ENCODE data around the gene TMEM140.

TMEM140 gene

DNA sequence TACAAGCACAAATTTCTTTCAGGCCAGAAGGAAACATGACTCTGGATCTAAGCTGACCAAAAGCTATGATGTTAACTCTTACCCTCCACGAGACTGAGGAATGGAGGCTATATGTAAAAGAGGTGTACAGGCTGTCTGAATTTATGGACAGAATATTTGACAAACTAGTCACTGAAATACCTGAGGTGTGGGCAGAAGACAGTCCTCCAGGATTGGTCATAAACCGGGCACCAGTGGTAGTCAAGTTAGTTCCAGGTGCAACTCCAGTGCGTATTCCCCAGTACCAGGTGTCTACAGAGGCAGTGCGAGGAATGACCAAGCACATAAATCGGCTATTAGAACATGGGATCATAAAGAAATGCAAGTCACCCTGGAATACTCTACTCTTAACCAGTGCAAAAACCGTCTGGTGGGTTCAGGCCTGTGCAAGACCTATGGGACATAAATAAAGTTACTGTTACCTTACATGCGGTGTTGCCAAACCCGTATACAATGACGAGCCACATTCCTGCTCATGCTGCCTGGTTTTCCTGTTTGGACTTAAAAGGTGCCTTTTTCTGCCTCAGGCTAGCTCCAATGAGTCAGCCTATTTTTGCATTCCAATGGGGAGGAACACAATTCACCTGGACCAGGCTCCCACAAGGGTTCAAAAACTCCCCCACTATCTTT lies 29.3 kb downstream of the TMEM140 start:
- DNase-seq: no peak

DNA sequence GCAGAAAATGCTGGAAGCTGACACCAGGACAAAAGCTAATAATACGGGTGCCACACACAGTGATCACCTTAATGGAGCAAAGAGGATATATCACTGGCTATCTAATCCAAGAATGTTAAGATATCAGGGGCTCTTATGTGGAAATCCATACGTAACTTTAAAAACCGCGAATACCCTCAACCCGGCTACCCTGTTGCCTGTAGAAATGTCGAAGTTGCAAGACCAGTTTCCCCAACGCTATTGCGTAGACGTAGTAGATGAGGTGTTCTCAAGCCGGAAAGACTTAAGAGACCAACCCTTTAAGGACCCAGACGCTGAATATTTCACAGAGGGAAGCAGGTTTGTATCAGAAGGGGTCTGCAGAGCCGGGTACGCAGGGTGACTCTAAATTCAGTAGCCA lies 30.5 kb downstream of the TMEM140 start:
- no peak for DNase-seq

DNA sequence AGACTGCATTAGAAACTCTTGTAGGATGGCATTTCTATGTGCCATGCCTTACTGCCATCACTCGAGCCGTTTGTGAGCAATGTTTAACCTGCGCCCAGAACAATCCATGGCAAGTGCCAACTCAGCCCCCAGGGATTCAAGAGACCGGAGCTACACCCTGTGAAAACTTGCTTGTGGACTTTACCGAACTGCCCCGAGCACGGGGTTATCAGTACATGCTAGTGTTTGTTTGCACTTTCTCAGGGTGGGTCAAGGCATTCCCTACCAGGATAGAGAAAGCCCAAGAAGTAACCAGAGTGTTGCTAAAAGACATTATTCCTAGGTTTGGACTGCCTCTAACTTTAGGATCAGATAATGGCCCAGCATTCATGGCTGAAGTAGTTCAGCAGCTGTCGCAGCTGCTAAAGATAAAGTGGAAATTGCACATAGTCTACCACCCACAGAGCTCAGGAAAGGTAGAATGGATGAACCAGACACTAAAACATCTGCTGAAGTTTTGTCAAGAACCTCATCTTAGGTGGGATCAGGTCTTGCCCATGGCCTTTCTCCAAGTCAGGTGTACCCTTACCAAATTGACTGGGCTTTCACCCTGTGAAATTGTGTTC lies 31.6 kb downstream of the TMEM140 start:
- no peak for DNase-seq

DNA sequence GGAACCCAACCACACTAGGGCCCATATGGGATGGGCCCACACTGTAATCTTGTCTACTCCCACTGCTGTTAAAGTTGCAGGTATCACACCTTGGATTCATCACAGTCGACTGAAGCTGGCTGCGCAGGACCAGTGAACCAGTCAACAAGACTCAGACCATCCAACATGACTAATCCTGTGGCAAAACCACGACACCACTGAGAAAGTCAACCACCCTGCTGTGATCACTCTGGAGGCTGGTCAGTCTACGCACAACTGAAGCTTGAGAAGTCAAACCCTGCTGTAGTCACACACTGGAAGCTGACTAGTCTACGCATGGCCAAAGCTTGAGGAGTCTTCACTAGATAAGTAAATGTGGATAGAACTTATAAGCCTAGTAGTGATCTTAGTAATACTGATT lies 32.2 kb downstream of the TMEM140 start:
- no peak for DNase-seq

DNA sequence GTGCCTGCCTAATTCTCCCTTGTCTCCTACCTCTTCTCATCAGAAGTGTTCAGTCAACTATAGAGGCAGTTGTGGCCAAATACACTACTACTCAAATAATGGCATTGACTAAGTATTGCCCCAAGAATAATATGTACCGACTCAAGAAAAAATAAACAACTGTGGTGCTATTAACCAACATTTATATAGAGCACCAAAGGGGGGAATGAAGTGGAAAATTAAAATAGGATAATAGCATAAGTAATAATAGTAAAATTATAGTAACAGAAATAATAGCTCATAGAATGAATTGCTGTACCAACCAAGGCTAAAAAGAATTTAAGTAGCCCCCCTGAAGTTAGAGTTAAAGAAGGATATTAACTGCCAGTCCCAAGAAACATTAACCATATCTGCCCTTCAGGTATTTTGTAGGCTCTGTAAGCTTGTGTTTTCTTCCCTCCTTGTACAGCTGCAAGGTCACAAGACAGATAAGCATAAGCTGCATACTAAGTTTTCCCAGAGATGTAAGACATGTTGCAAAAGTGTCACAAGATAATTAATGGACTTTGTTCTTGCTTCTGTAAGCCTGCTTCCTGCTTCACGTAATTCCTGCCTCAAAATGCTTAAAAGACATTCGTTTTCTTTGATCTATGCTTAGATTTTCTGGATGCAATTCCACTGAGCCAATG lies 33.5 kb downstream of the TMEM140 start:
- DNase-seq: no peak

DNA sequence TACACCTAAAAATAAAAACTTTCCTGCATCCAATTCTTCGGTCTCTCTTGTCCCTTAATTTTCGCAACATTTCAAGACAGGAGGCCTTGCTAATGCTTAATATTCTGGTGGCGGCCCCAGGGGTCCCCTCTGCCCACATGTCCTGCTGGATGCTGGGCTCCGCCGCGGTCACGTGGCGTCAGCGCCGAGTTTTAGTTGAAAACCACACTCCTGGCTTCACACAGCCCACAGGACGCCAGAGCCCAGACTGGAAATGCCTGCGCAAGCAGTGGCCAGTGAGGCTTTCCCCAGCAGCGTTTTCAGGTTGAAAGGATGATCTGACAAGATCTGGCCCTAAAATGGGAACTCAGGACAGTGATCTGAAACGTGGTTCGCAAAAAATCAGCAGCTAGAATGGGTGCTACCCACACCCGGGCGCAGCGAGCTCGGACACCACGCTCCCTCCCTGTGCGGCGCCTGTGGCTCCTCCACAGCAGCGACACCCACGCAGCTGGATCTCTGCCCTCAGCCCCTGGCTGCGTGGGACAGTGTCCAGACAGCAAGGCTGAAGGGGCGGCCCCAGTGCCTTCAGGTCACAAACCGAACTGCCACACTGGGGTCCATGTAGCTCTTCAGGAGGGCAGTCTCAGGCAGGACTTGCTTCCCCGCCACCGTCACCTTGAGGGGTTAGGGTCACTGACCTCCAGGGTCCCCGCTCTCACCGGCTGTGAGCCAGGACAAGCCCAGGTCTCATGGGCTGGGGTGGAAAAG lies 34.2 kb downstream of the TMEM140 start:
- no peak for DNase-seq

DNA sequence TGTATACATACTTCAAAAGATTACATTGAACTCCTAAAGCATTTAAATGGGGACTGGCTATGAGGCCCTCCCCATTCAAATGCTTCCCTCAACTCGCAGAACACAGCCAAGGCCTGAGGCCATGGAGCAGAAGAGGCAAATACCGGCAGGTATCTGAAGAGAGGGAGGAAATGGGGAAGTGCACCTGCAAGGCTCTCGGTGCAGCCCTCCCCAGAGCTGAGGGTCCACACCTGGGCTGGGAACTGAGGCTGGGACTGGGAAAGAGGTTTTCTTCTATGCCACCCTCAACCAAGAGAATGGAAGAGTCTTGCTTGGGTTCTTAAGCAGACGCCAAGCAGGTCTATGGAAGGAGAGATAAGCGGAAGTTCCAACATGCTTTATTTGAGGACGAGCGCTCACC lies 35.6 kb downstream of the TMEM140 start:
- DNase-seq: no peak

DNA sequence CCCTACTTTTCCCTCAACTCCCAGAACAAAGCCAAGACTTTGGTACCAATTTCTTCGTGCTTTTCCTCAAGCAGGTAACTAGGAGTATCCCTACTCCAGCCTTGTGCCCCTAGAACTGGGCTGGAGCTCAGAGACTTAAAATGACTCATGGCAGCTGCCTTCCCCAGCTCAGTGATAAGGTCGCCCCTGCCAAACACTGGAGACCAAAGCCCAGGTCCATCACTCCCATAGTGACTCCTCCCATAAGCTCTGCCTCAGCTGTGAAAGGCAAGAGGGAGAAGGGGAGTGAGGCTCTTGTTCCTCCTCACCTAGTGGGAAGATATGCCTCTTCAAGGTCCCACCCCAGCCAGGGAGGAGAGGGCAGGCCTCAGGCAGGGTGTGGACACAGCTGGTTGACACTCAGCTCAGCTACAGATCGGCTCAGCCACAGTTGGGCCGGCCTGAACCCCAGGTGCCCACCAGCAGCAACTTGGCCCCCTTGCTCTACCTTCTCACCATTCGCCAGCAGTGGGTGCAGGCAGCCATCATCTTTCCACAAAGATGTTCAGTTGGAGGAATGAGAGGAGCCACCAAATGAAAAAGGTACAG lies 36.5 kb downstream of the TMEM140 start:
- DNase-seq: no peak

DNA sequence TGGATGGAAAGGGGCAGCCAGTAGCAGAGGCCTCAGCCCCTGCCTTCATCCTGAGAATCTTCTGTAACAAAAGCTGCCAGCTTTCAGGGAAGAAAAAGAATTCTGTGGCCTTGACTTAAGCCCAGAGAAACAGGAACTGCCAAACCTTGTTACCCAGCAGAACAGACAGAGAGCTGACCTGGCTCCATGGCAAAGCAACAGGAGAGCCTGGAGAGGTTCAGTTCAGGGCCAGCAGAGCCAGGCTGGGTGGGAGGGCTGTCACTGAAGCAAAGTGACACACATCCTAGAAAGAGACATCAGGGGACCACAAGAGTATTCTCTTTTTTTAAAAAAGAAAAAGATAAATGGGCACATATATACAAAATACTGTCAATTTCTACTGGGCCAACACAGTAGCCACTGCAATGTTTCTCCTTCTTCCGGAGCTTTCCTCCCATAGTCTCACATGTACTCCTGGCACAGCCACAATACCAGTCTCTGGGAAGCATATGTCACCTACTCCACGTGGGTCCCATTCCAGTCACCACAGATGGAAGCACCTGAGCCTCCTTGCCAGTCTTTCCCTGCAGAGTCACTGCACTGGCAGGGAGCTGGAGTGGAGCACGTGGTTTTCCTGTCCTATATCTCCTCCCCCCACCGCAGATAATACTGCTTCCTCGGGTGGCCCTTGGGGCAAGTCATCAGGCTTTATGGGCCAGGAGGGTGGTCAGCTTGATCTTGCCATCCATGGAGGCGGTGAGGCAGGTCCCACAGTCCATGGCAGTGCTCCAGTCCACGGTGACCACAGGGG lies 37.8 kb downstream of the TMEM140 start:
- no peak for DNase-seq

DNA sequence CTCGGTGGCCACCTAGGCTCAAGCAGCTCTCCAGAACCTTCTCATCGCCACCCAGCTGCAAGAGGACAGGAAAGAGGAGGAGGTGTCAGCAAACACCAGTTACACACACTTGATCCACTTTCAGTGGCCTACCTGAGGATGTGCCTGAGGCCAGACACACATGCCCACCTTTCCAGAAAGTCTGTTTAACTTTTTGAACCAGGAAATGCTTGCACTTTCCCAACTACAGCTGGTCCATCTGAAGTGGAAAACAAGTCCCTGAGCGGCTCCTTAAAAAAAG lies 38.3 kb downstream of the TMEM140 start:
- no peak for DNase-seq

DNA sequence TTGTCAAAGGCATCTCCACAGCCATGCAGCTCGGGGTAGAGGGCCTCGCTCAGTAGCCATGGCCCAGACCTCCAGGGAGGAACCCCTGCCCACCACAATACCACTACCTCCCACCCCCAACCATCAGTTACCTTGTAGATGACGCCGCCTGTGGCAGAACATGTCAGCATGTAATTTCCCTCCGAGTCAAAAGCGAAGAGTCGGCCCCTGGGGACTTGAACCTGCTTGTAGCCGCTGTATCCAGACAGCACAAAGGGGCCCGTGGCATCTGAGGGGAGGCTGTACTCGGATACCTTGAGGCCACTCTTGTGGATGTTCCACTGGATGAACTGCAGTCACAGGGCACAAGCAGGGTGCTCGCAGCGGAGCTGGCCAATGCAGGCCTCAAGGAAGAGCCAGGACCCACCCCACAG lies 39.0 kb downstream of the TMEM140 start:
- no peak for DNase-seq

DNA sequence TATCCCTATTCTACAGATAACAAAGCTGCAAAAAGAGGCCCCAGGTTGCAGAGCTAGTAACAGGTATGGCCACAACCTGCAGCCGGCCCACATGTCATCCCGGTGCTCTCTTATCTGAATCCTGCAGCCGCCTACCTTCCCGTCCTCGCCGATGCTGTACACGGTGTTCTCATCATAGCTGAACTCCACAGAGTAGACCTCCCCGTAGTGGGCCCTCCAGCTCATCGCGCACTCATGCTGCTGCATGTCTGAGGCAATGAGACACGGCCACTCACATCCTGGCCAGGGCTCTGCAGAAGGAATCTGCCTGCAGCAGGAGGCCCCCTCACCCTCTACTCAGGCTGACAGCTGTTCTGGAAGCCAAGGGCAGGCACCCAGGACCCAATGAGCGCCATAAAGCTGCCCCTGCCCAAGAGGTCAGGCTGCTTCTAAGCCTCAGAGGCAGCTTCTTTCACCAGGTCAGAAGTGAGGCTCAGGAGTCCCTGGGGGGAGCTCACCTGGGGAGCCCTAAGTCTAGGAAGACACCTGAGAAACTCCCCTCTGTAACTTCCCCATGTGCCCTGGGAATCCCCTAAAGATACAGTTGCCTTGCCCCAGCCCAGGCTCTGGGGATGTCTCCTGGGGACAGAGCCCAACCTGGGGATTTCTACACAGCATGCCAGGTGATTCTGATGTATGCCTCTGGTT lies 40.6 kb downstream of the TMEM140 start:
- no peak for DNase-seq

DNA sequence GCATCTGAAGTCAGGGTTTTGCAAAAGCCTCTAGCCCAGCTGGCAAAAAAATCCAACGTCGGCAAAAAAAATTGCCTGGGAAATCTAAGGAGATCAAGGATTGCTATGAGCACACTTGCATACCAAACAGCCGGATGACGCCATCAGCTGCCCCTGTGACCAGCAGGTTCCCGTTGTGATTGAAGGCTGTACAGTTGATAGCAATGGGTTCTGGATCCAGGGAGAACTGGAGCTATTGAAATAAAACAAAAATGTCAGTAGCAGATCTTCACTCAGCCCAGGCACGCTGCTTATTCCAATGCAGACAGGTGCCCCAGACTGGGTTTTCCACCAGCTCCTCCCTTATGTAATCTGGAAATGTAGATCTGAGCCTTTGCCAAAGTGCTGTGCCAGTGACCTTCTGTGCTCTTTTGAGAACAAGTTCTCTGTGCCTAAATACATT lies 41.4 kb downstream of the TMEM140 start:
- no peak for DNase-seq

DNA sequence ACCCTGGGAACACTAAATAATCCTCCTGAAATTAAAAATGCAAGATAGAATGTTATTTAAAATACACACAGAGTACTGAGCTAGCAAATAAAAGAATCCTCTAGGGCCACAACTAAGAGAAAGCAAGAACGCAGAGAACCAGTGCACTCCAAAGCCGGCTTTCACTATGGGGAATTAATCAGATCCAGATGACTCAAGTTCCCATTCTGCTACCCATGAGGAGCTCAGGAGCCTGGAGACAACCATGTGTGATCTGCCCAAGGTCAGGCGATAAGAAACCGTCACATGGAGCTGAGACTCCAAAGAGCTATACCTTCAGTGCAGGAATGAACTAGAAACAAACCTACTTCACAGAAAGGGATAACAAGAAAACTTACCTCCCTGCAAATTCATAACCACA lies 42.1 kb downstream of the TMEM140 start:
- no peak for DNase-seq

DNA sequence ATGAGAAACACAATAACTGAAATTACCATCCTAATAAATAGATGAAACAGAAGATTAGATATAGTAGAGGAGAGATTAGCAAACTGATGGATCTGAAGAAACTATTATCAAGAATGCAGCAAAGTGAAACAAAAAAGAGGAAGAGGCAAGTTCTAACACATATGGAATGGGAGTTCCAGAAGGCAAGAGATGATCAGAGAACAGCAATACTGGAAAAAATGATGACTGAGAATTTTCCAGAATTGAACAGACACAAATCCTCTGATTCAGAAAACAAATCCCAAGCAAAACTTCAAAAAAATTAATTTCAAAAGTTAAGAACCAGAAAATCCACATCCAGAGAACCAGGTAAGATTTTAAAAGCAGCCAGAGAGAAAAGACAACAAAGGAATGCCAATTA lies 42.8 kb downstream of the TMEM140 start:
- no peak for DNase-seq

DNA sequence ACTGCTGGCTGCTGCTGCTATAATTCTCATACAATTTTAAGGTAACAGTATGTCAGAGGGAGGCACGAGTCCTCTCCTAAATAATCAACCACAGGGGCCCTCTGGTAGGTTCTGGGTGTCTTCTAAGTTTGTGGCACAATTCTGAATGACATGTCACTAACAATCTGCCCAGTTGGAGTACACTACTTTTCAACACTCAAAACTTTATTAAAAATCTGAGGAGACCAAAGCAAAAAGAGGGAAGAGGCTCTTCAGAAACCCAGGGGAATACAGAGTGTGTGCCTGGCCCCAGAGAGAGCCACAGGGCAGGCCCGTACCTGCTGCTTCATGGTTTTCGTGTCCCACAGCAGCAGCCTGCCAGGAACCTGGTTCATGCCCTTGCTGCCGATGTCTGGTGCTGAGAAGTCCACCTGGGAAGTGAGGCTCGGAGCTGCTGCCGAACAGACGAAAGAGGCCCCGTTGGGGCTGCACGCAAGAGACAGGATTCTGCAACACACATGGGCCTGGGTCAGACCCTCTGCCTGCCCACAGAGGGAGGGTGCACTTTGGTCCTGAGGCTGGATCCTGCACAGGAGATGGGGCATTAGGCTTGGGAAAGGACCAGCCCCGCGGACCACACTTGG lies 45.2 kb downstream of the TMEM140 start:
- DNase-seq: no peak

DNA sequence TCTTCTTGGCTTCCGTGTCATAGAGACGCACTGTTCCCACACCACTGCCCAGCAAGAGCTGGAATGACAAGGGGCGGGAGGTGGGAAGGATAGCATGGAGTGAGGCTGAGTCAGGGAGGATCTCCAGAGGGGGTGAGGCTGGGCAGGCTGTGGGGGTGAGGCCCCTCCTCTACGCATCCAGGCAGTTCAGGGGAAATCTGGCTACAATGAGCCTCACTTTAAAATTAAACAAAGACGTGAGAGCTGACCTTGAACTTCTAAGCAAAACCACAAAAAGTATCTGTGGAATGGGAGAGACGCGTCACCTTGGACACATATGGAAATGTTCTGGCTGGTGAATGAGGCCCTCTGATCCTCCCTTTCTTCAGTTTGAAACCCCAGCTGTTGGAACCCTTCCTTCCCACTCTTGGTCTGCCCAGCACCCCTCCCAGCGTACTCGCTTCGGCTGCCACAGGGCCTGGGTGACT lies 45.8 kb downstream of the TMEM140 start:
- DNase-seq: no peak

DNA sequence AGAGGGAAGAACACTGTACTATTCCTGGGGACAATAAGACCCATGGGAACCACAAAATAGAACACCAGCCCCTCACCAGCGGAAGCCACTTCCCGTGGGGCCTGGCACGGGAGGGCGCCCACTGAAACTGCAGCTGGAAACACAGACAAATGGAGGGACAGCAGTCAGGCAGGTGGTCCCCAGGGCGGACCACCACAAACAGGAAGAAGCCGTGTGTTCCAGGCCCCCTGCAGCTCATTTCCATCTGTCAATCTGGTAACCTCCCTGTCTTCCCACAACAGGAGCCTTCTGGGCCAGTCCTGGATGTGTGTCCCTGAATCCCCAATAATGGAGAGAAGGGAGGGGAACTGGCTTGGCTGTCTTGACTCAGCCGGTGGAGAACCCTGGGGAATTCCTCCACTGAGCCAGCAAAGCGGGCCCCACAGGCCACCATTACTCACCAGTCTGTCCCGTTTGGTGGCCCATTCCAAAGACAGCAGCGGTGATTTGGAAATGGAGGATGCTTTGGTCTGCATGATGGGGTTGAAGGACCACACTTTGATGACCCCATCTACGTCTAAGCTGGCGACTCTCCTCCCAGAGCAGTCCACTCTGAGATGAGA lies 46.7 kb downstream of the TMEM140 start:
- DNase-seq: no peak

DNA sequence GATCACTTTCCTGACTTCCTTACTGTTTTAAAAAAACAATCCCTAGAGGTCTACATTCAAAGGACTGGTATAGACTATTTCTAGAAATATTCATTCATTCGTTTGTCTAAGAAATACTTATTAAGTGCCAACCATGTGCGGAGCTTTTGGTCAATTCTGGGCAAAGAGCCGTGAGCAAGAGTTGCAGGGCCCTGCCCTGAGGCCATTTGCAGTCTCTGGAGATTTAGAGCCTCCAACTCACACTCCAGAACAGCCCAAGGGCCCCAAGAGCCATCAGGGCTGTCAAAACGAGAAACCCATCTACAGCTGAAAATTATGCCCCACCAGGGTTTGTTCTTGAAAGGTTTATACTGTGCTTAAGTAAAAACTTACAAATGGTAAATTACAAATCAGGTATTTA lies 47.3 kb downstream of the TMEM140 start:
- DNase-seq: no peak

DNA sequence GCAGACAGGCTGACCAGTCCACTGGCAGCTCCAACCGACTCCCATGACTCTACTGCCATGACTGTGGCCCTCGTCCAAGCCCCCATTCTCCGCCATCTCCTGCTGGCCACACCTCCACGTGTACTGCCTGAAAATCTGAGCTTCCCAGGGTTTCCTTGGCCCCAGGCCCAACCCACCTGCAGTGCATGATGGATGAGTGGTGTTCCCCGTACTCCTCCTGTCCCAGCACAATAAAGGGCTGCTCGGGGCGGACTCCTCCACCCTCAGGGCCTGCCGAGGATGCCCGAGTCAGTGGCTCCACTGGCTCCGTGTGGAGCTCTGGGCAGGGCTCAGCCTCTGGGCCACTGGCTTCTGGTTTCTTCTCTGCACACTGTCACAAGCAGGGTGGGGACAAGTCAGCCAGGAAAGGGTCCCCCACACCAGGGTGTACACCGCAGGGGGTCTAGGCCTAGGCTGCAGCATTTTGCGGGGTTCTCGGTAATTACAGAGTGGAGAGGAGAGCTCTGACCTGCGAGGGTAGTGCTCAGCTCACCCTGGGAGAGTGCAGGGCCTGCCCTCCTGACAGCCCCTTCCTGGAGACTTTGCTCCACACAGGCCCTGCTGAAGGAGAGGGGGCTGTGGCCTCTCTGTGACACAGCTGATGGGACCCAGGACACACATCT lies 48.2 kb downstream of the TMEM140 start:
- no peak for DNase-seq

DNA sequence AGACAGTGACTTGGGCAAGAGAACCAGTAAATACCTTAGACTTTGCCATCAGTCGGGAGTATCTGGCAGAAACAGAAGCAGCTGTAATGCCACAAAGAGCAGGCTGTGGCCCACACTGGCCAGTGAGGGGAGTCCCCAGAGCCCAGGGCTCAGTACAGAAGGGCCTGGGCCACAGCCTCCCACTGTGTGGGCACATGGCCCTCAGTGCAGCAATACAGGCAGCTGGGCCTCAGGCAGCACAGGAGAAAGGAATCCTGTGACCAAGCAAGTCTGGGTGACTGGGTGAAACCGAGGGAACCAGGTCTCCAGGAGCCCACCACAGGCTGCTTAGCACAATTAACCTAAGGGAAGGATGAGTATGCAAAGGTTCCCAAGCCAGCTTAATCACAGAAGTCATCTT lies 49.5 kb downstream of the TMEM140 start:
- no peak for DNase-seq

Data from inflammatory macrophage treated with lipopolysaccharide for 4 hours (primary cell).